Brain pericyte (primary cell): ENCODE data around the gene FARS2.
"Not testable (repeated sequence)": the region's sequence is repeated elsewhere in the genome, so short reads cannot be mapped to it uniquely, and the experiment has no call there.

Source experiments
- DNase-seq: peaks from one replicate; pipeline ENCODE4 v3.0.0-alpha.2; 2012; ENCODE audit warnings: low read depth, low spot score

Gene FARS2

DNA sequence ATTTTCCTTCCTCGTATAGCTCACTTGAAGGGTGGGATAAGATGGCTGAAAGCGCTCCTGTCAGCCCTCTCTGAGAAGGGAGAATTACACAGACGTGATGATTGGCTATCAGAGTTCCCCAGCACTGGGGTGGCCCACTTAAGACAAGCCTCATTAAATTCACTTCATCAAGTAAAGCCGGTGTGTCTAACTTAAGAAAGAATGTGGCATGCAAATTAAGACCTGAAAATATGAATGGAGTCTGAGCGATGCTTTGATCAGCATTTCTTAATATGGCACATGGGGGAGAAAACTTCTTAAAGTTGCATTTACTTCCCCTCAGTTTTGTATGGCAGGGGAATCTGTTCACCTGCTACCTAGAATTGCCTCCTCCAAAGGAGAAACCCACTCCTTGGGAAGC, 369.3 kb downstream of the FARS2 start:
- no peak for DNase-seq

DNA sequence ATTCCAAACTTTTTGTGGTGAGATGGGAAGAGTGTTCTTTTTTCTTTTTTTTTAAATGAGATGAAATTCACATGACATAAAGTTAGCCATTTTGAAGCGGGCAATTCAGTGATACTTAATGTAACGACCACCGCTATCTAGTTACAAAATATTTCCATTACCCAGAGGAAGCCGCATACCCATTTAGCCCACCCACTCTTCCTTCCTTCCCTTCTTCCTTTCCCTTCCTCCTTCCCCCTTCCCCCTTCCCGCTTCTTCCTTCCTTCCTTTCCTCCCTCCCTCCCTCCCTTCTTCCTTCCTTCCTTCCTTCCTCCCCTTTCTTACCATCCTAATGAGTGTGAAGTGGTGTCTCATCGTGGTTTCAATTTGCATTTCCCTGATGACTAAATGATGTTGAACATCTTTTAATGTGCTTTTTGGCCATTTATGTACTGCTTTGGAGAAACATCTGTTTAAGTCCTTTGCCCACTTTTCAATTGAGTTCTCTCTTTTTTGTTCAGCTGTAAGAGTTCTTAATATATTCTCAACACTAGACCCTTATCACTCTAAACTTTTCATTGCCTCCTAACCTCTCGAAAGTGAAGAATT, 371.1 kb downstream of the FARS2 start:
- DNase-seq = no peak

GRCh38 chr6:5634525-5634924, 373.2 kb downstream of the FARS2 start:
- no peak for DNase-seq

GRCh38 chr6:5636210-5637030, 375.1 kb downstream of the FARS2 start:
- DNase-seq = no peak

DNA sequence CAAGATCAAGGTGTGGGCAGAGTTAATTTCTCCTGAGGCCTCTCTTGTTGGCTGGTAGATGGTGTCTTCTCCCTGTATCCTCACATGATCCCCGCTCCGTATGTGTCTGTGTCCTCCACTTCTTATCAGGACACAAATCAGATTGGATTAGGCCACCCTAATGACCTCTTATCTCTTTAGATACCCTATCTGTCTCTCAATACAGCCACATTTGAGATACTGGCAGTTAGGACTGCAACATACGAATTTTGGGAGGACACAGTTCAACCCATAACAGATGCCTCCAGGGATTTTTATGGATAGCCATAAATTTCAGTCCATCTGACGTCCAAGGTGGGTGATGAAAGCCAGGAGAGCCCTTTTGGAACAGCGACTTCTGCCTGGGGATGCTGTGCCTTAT, 376.4 kb downstream of the FARS2 start:
- DNase-seq = no peak

DNA sequence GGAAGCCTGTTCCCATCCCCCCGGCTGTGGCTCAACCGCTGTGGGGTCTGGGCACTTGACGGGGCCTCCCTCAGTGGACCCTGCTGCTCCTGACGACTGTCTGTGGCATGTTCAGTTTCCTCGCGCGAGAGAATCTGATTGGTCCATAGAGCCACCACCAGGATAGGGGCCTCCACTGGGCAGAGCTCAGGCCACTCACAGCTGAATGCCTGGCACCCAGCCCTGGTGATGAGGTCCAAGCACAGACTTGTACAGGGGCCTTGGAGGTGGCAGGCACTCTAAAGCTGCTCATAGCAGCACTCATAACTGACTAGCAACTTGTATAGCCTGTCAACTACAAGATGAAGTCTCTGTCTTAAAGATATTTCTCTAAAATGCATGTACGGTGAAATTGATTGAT, 377.4 kb downstream of the FARS2 start:
- no peak for DNase-seq

- DNase-seq = no peak
Observed at GRCh38 chr6:5639193-5639592, 377.9 kb downstream of the FARS2 start.

GRCh38 chr6:5640614-5641013, 379.3 kb downstream of the FARS2 start:
- no peak for DNase-seq

DNA sequence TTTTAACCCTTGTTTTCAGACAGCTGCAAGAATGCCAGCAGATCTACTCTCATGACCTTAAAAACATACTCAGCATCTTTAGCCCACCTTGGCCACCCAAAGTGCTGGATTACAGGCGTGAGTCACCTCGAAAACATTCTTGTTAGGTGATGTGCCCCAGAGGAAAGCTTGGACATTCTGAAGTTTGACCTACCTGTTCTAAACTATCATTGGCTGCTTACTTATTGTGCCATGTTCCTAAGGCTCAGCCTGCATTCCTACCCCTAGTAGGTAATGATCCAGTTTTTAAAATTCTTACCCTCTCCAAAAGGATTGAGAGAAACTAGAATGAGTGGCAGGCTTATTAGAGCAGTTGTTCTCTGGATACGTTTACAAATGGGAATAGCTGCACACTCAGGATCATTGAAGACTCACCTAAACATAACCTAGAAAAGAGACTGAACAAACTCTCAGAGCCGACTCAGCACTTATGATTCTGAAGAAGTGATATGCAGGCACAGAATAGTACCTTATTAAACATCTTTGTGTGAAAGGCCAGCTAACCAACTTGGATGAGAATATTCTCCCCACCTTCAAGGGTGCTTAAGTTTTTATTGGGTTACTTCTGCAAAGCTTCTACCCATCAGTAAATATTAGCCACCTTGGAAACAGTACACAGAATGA, 383.3 kb downstream of the FARS2 start:
- no peak for DNase-seq

DNA sequence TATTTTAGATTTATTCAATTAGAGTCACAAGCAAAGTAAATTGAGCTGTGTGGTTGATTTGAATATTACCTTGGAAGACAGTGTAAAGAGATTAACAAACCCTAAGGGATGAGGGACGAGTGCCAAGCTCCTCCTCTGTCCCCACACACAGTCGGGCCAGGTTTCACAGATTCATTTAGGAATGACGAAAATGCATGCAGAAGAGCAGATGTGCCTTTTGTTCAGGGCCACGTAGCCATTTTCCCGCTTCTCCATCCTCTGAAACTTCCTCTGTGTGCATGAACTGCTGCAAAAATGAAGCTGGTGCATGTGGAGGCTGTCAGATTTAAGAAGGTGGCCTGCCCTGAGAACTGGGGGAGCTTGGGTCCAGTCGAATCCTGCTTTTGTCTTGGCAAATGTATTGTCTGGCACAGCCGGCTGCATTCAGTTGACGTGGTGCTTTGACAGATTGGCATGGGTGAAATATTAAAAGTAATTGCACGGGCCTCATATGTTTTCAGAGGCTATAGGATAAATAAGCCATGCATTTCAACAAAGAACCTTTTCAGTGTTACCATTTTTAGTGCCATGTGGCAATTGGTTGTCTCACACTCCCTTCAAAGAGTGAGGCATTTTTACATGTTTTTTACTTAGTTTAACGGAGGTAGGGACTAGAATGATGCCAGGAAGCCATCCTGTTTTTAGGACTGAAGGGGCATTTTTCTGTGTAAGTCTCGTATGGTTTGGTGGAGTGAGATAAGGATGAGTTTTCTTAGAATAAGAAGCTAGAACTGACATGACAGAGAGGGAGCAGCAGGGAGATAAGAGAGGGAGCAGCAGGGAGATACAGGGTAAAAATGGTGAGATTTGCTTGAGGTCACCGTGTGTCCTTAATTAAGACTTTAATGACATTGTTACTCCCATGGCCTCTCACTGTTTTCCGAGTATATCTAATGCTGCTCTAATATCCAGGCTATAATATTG, 384.3 kb downstream of the FARS2 start:
- no peak for DNase-seq

DNA sequence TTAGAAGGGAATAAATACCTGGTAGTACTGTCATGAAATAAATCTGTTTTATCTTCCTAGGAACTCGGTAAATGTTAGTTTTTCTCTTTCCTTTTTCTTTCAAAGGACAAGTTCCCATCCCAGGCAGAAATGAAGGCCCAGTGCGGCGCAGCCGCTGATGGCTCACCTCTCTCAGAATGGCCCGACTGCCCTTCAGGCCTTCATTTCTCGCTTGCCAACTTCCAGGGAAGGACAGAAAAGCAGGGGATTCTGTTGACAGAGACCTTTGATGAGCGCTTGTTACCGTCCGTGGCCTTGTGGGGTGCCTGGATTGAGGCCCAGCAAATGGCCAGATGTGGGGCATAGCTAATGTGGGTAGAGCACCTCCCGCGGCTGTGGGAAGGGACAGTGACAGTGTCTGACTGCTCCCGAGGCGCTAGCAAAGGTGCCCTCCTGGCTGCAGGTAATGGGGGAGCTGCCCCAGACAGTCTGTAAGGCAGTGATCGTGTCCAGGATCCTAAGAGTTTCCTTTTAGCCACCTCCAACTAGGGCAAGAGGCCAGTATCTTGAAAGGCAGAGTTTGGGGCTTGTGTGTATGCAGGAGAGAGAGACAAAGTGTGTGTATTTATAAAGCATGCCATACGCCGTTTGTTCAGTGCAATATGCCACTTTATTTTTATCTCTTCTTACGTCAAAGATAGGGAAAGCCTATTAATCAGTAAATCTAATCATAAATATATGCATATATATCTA, 391.3 kb downstream of the FARS2 start:
- no peak for DNase-seq

GRCh38 chr6:5653801-5654200, 392.5 kb downstream of the FARS2 start:
- DNase-seq = no peak

- no peak for DNase-seq
Observed at GRCh38 chr6:5656226-5656625, 394.9 kb downstream of the FARS2 start.

GRCh38 chr6:5656695-5657094, 395.4 kb downstream of the FARS2 start:
- DNase-seq = not testable (repeated sequence)

DNA sequence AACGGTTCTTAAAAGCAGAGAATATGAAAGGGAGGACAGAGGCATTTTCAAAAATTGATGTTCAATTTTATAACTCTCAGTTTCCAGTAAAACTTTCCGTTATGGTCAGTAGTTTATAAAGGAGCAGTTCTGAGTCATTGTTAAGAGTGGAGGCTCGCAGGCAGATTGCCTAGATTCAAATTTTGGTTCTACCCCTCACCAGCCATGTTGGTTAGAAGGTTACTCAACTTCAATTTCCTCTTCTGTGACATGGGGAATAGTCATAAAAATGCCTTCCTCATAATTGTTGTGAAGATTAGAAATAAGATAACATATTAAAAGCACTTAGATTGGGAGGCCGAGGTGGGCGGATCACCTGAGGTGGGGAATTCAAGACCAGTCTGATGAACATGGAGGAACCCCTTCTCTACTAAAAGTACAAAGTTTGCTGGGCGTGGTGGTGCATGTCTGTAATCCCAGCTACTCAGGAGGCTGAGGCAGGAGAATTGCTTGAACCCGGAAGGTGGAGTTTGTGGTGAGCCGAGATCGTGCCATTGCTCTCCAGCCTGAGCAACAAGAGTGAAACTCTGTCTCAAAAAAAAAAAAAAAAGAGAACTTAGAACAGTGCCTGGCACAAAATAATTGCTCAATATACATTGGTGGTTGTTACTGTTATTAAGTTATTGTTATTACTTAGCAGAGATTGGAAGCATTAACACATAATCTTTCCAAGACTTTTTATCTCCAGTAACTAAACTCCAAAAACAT, 396.5 kb downstream of the FARS2 start:
- DNase-seq = no peak

DNA sequence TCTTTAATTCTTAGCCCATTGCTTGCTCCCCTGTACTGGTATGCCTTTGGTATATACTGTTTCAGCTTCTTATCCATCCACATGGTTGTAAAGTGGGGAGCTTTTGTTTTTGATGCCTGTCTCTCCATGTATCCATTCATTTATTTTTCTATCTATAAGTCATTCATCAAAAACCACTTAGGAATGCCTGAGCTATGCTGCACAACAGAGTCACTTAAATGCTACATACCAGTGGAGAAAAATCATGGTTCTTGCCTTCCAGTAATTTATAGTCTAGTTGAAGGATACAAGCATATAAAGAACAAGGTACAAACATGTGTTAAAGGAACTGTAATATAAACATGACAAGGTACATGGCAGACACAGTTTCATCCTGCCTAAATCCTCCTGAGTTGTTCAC, 398.2 kb downstream of the FARS2 start:
- DNase-seq = no peak

- no peak for DNase-seq
Observed at GRCh38 chr6:5660772-5661171, 399.5 kb downstream of the FARS2 start.

DNA sequence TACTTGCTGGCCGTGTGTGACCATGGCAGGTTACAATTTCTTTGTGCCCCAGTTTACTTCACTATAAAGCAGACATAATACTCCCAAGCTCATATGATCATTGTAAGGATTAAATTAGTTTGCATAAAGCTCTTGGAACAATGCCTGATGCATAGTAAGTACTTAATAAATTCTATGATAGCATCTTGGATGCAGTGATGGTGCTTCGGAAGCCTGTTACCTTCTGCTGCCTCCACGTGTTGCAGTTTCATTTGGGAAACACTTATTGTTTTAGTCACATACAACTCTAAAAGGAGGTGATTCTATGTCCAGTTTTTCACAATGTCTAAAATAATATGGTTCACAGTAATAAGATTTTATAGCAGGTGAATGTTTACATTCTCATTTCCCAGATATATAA, 401.5 kb downstream of the FARS2 start:
- no peak for DNase-seq

DNA sequence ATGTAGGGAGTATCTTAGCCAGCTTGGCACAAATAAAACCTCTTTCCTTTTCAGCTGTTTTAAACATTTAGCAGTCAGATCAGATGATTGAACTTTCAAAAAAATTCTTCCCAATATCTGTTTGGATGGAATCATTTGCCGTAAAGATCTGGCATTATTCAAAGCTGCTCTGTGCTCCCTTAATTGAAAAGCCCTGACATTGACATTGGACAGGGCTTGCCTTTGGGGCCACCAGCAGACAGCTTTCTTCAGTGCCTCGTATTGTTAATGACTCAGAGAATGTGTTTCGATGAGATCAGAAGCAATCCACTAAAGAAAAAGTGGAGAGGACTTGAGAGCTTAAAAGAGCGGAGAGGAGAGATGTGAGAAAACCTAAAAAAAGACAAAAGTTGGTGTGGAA, 401.9 kb downstream of the FARS2 start:
- DNase-seq = no peak

DNA sequence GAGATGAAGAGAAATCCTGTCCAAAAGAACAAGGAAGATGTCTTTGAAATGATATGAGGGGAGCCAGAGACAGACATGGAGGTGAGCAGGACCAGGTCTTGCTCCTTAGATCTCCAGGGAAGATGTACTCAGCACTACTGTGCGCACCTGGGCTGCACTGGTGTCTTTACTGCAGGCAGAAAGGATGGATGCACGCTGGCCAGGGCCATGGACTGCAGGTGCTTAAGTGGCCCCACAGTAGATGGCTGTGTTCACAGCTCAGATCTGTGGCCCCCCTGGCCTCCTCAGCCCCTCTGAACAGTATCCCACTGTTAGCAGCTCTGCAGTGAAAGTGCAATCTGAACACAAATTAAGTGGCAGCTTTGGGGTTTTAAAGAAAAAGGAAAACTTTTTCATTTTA, 402.4 kb downstream of the FARS2 start:
- DNase-seq = no peak
